Hippocampal formation (tissue), 2 donors: Measurements from ENCODE around the gene CSPG5.

ENCODE experiments used
- DNase-seq, 2 donors: peaks; one replicate each; lab custom pipeline; 2025; lab: John Stamatoyannopoulos, UW

CSPG5 gene

GRCh38 chr3:47540281-47540680 lies 38.4 kb downstream of the CSPG5 start:
- no peak for DNase-seq

- no peak for DNase-seq
These were observed 41.7 kb downstream of the CSPG5 start for GRCh38 chr3:47536967-47537366.

GRCh38 chr3:47536221-47536891 lies 42.3 kb downstream of the CSPG5 start:
- peak; percentile 30 to 53 for DNase-seq

GRCh38 chr3:47533996-47534454 lies 44.6 kb downstream of the CSPG5 start:
- DNase-seq = no peak

- DNase-seq = no peak
These were observed 45.2 kb downstream of the CSPG5 start for GRCh38 chr3:47533481-47533880.

- no peak for DNase-seq
These were observed 50.5 kb downstream of the CSPG5 start for GRCh38 chr3:47527952-47528725.

- DNase-seq = no peak
These were observed 53.0 kb downstream of the CSPG5 start for GRCh38 chr3:47525617-47526016.

- no peak for DNase-seq
These were observed 55.2 kb downstream of the CSPG5 start for GRCh38 chr3:47523310-47524073.

GRCh38 chr3:47522082-47522987 lies 56.3 kb downstream of the CSPG5 start:
- DNase-seq = peak; percentile 72 to 78

- DNase-seq = no peak
These were observed 57.9 kb downstream of the CSPG5 start for GRCh38 chr3:47520756-47521155.

GRCh38 chr3:47517937-47518336 lies 60.7 kb downstream of the CSPG5 start:
- DNase-seq = no peak

GRCh38 chr3:47515864-47516319 lies 62.8 kb downstream of the CSPG5 start:
- DNase-seq = no peak

GRCh38 chr3:47515100-47515499 lies 63.6 kb downstream of the CSPG5 start:
- DNase-seq = no peak

GRCh38 chr3:47513125-47513929 lies 65.3 kb downstream of the CSPG5 start, which contains the start of gene ELP6:
Gene ELP6 (minus strand): TSS chr3:47513712. CDS start chr3:47513590, 122 bp downstream.
- DNase-seq = peak; percentile 95 to 99

GRCh38 chr3:47512416-47513124 lies 66.1 kb downstream of the CSPG5 start:
- no peak for DNase-seq
